Astrocyte of the cerebellum (primary cell): Measurements from ENCODE around the gene OTULIN.

Experiments
- DNase-seq: peaks from one replicate; pipeline ENCODE4 v3.0.0-alpha.2; 2011; ENCODE audit warnings: low read depth
- H3K4me3 ChIP-seq: 2 replicates; pipeline ENCODE4 v1.5.1; 2011; ENCODE audit warnings: mild to moderate bottlenecking, low read depth, low read length, moderate library complexity
- in situ Hi-C: cut with HindIII; loops from 2 replicates; pipeline ENCODE4 v1.10.0; 2017; ENCODE audit warnings: low sequenced_read_pairs
- TF ChIP-seq, protein P1 (sequence below): IDR thresholded peaks from 2 replicates; pipeline ENCODE4 v1.5.1; 2012; ENCODE audit warnings: low read length, low read depth, moderate library complexity, mild to moderate bottlenecking; ENCODE audit errors: missing control alignments

Gene OTULIN

DNA sequence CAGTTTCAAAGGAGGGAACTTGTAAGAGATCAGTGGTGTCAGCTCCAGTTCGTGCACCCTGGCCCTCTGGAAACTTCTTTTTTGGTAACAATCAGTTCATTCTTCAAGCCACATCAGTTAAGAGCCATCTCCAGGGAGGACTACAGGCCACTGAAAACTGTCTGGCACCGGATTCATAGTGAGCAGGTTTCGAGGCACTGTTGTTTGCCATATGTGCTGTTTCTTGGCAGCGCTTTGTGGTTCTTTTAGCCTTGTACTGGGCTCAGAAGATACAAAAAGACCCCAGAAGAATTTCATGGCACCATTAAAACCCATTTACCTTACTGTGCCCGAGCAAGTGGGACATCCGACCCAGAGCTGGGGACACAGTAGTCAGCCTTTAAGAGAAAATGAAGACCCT, 68.5 kb downstream of the OTULIN start:
- in situ Hi-C loops: loop anchor here (5.0 kb wide), 1 partner anchor 269 kb away; no protein-coding TSS in a partner anchor
- TF ChIP-seq, protein P1, sequence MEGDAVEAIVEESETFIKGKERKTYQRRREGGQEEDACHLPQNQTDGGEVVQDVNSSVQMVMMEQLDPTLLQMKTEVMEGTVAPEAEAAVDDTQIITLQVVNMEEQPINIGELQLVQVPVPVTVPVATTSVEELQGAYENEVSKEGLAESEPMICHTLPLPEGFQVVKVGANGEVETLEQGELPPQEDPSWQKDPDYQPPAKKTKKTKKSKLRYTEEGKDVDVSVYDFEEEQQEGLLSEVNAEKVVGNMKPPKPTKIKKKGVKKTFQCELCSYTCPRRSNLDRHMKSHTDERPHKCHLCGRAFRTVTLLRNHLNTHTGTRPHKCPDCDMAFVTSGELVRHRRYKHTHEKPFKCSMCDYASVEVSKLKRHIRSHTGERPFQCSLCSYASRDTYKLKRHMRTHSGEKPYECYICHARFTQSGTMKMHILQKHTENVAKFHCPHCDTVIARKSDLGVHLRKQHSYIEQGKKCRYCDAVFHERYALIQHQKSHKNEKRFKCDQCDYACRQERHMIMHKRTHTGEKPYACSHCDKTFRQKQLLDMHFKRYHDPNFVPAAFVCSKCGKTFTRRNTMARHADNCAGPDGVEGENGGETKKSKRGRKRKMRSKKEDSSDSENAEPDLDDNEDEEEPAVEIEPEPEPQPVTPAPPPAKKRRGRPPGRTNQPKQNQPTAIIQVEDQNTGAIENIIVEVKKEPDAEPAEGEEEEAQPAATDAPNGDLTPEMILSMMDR: no peak
- no peak for DNase-seq
- H3K4me3 ChIP-seq: no peak overlapping the region

DNA sequence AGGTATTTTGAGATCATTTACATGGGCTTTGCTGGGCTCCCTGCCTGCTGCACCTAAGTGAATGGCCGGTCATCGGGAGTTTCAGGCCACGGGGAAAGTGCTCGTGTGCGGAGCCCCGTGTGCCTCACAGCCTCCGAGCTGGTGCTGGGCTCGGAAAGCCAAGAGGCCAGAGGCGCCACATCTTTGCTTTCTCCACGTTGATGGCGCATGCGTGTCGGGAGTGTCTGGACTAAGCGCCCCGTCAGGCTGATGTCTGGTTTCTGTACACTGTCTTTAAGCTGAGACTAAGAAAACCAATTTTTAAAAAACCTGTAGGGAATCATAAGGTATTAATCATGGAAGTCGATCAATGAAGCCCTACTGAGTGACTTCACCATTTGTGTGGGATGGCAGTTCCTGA, 69.1 kb downstream of the OTULIN start:
- TF ChIP-seq, protein P1: no peak
- DNase-seq: no peak
- in situ Hi-C loops: loop anchor here (5.0 kb wide), 1 partner anchor 269 kb away; no protein-coding TSS in a partner anchor
- no peak overlapping the region for H3K4me3 ChIP-seq

DNA sequence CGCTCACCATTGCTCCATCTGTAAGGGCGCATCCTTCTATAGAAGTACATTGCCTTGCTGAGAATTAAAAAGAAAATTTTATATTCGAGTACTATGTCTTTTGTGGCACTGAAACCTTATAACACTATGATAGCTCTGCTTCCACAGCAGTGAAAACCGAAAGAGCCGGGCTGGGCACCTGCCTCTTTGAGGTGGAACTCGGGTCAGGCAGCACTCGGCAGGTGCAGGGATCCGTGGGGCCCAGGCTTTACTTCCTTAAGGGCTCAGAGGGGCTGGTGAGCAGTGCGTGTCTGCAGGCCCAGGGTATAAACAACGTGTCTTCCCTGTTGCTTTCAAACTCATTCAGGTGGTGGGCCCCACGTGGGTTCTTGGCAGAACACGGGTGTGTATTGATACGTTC, 69.9 kb downstream of the OTULIN start:
- no peak for DNase-seq
- in situ Hi-C loops: loop anchor here (5.0 kb wide), 1 partner anchor 268 kb away; no protein-coding TSS in a partner anchor
- TF ChIP-seq, protein P1: no peak
- no peak overlapping the region for H3K4me3 ChIP-seq

DNA sequence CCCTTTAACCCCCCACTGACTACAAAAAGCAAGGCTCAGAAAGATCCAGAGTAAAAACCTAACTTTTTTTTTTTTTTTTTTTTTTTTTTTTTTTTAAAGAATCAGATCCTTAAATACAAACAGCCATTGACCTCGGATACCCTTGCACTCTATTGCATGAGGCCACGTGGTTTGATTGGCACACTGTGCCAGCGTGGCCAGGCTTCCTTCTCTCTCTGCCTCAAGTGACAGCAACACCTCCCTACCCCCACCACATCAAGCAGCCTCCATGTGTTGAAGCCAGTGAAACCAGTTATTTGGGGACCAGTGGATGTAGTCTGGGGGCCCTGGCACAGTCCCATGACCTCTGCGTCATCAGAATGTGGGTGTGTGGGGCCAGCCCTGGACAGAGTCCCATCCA, 71.4 kb downstream of the OTULIN start:
- in situ Hi-C loops: no loop called here
- no peak for DNase-seq
- no peak overlapping the region for H3K4me3 ChIP-seq
- TF ChIP-seq, protein P1: no peak

DNA sequence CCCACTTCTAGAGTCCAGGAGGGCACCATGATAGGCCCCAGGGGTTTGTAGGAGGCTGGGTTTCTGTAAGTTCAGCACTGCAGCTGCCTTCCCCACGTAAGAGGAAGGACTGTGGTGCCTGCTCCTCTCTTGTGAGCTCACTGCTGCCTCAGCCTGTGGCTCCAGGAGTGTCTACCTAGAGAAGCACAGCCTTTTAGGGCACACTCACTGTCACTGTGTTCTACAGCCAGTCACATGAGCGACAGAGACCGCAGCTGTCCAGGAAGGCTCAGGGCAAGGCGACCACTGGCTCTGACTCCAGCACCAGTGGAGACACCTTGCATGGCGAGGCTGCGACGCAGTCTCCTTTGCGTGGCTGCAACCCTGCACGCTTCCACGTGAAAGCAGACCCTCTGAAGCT, 72.8 kb downstream of the OTULIN start:
- in situ Hi-C loops: no loop called here
- TF ChIP-seq, protein P1: no peak
- H3K4me3 ChIP-seq: no peak overlapping the region
- DNase-seq: no peak

DNA sequence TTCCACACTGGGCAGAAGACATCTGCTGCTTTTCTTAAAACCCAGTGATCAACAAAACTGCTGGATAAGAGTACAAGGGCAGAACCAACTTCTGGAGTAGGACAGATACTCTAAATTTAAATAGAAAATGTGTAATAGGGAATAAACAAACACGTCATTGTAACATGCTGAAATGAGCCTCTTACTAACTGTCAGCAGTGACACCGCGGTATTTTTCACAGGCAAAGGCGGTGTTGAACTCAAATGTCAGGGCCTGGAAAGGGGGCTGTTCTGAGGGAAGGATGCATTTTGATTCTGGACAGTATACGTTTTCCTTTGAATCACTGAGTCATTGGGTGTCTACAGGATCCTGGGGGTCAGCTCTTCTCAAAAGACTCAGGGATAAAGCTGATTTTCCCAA, 73.5 kb downstream of the OTULIN start:
- TF ChIP-seq, protein P1: no peak
- in situ Hi-C loops: no loop called here
- H3K4me3 ChIP-seq: no peak overlapping the region
- DNase-seq: no peak

DNA sequence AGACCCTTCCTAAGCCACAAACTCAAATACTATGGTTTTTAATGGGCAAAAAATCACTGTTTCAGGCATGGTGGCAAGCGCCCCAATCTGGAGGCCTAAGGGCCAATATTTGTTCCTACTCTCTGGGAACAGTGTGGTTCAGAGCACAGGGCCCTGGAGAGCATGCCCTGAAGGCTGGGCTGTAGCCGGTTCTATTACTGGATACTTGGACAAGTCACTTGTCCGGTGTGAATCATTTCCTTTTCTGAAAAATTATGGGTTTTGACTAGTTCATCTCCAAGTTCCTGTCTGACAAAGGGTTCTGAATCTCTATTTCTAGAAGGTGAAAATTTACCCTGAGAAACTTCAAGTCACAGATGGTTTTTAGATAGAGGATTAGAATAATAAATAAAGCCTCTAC, 75.0 kb downstream of the OTULIN start:
- in situ Hi-C loops: no loop called here
- no peak overlapping the region for H3K4me3 ChIP-seq
- DNase-seq: no peak
- TF ChIP-seq, protein P1: no peak
